ENCODE measurements around the gene FAM193B.
"Not testable (repeated sequence)": the region's sequence is repeated elsewhere in the genome, so short reads cannot be mapped to it uniquely, and the experiment has no call there.

FAM193B gene

DNA sequence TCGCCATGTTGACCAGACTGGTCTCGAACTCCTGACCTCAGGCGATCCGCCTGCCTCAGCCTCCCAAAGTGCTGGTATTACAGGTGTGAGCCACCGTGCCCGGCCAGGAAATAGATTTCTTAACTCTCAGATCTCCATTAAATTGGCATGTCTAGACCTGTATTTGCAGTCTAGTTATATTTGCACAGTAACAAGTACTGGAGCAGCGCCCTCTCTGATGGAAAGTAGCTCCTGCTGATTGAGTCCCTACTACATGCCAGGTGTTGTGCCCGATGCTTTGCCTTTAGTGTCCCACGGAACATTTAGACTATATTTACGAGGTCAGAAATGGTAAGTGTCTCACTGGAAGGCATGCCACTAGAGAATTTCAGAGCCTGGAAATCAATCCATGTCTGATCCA is 21.8 kb upstream of the FAM193B start:
- DNase-seq (ENCODE audit: low spot score): no peak
- TF ChIP-seq, protein P1, sequence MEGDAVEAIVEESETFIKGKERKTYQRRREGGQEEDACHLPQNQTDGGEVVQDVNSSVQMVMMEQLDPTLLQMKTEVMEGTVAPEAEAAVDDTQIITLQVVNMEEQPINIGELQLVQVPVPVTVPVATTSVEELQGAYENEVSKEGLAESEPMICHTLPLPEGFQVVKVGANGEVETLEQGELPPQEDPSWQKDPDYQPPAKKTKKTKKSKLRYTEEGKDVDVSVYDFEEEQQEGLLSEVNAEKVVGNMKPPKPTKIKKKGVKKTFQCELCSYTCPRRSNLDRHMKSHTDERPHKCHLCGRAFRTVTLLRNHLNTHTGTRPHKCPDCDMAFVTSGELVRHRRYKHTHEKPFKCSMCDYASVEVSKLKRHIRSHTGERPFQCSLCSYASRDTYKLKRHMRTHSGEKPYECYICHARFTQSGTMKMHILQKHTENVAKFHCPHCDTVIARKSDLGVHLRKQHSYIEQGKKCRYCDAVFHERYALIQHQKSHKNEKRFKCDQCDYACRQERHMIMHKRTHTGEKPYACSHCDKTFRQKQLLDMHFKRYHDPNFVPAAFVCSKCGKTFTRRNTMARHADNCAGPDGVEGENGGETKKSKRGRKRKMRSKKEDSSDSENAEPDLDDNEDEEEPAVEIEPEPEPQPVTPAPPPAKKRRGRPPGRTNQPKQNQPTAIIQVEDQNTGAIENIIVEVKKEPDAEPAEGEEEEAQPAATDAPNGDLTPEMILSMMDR (IDR thresholded peaks at IDR 0.05; ENCODE audit: extremely low read depth, missing control alignments): no peak

DNA sequence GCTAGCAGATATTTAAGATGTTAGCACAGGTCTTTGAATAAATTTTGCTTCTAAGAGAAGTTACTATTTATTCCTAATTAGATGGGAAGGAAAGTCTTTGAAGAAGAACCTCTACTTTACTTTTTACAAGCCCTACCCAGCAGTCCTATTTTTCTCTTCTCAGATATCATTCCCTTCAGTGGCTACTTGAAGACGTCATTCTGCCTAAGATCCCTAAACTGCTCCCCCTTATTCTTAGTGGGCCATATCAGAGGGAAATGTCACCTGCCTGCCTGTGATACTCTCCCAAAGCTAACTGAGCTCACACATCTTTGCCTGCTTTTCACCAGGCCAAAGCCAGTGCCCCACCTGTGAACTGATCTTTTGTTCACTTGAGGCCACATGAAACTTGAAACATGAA is 21.1 kb upstream of the FAM193B start:
- no peak for DNase-seq (ENCODE audit: low spot score)
- TF ChIP-seq, protein P1 (IDR thresholded peaks at IDR 0.05; ENCODE audit: extremely low read depth, missing control alignments): no peak

DNA sequence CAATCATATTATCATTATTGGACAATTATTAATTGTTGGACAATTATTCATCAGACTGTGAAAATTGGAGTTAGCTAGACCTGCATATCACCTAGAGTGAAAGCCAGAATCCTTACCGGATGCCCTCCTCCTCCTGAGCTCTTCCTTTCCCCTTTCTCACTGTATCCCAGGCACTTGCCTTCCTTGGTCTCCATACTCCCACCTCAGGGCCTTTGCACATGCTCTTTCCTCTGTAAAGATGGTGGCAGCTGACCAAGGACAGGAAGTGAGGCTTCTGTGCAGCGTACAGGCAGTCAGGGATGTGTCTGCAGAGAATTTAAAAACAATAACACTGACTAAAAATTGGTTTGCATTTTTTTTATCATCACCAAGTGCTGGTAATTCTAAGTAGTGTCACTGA is 15.5 kb upstream of the FAM193B start:
- TF ChIP-seq, protein P1 (IDR thresholded peaks at IDR 0.05; ENCODE audit: extremely low read depth, missing control alignments): no peak
- no peak for DNase-seq (ENCODE audit: low spot score)

DNA sequence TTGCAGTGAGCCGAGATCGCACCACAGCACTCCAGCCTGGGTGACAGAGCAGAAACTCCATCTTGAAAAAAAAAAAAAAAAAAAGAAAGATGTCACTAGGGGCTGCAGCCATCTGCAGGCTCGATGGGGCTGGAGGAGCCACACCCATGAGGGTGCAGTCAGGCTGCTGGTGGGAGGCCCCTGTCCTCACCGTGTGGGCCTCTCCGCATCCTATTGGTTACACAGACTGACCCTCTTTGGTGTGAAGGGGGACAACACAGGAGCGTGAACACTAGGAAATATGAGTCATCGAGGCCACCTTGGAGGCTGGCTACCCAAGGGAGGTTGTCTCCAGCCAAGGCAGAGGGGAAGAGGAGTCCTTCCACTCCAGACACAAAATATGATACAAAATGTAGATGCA is 14.0 kb upstream of the FAM193B start:
- TF ChIP-seq, protein P1 (IDR thresholded peaks at IDR 0.05; ENCODE audit: extremely low read depth, missing control alignments): no peak
- no peak for DNase-seq (ENCODE audit: low spot score)

DNA sequence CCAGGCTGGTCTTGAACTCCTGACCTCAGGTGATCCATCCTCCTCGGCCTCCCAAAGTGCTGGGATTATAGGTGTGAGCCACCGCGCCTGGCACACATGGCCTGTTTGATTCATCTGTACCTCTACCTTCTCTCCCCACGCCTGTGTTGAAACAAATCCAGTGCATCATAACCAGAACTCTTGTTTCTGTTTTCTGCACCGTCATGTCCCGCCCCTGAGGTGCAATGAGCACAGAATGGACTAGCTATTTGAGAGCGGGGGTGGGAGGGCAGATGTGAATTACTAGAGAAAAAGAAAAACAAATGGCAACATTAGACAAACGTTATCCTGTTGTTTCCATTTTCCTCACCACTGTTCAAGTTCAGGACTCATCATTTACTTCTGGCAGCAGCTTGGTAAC is 10.7 kb upstream of the FAM193B start:
- TF ChIP-seq, protein P1 (IDR thresholded peaks at IDR 0.05; ENCODE audit: extremely low read depth, missing control alignments): no peak
- no peak for DNase-seq (ENCODE audit: low spot score)

DNA sequence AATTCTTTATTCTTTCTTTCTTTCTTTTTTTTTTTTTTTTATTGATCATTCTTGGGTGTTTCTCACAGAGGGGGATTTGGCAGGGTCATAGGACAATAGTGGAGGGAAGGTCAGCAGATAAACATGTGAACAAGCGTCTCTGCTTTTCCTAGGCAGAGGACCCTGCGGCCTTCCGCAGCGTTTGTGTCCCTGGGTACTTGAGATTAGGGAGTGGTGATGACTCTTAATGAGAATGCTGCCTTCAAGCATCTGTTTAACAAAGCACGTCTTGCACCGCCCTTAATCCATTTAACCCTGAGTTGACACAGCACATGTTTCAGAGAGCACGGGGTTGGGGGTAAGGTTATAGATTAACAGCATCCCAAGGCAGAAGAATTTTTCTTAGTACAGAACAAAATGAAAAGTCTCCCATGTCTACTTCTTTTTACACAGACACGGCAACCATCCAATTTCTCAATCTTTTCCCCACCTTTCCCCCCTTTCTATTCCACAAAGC is 5.1 kb upstream of the FAM193B start:
- DNase-seq (ENCODE audit: low spot score): not testable (repeated sequence)

DNA sequence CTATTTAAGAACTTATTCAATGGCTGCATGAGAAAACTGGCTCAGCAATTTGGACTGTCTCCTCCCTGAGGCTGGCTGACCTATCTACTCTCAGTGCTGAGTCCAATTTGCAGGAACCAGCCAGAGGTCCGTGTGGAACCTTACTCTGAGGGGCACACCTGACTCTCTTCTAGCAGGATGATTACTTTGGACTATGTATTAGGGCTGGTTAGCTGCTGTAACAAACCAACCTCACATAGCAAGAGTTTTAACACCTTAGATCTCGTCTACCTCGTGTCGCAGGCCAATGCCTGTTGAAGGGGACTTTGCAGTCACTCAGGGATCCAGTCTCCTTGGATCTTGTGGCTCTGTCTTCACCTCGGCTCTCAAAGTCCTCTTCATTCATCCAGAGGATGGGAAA is 3.4 kb upstream of the FAM193B start:
- DNase-seq (ENCODE audit: low spot score): no peak
- TF ChIP-seq, protein P1 (IDR thresholded peaks at IDR 0.05; ENCODE audit: extremely low read depth, missing control alignments): no peak

DNA sequence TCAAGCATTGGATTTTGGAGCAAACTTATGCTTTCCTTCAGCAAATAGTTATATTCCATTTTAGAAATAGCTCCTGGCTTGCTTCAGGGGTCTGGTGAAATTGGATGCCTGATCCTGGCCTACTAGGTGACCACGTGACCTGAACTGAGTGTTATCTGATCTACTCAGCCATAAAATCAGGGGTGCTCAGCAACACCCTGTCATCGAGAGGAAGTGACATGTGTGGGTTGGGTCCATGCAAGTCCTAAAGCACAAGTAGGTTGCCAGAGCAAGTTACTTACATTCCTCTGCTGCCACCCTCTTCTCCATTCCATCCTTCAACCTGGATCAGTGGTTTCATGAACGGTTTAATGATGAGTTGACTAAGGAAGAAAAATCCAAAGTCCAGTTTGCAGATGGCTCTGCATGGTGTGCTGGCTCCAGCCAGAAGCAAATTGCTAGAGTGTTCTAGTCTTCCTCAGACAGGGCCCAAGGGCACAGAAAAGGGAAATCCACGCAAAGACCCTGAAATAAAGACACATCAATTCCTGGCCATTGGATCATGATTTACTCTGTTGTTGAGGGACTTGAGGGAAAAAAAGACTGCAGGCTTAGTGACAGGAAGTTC is 2.8 kb upstream of the FAM193B start:
- DNase-seq (ENCODE audit: low spot score): no peak
- TF ChIP-seq, protein P1 (IDR thresholded peaks at IDR 0.05; ENCODE audit: extremely low read depth, missing control alignments): no peak
